H9 (cell line): ENCODE data around the gene BEGAIN. TPM values are rescaled to one million over a fixed set of nuclear protein-coding genes. Genes with fewer than 3 reads are reported as not detected.

Source experiments
- DNase-seq: peaks from one replicate; pipeline ENCODE4 v3.0.0-alpha.2; 2017
- H2AFZ ChIP-seq: one replicate; pipeline ENCODE4 v1.6.1; 2013; ENCODE audit warnings: mild to moderate bottlenecking, low read length, control low read depth, moderate library complexity
- H2AK5ac ChIP-seq: 2 replicates; pipeline ENCODE4 v1.6.1; 2013; ENCODE audit warnings: low read length, control low read depth, mixed read lengths; ENCODE audit not compliant: insufficient read length
- H2BK120ac ChIP-seq: one replicate; pipeline ENCODE4 v1.6.1; 2013; ENCODE audit warnings: low read depth, mild to moderate bottlenecking, low read length, control low read depth, inconsistent platforms; ENCODE audit not compliant: poor library complexity, severe bottlenecking
- H2BK12ac ChIP-seq: 2 replicates; pipeline ENCODE4 v1.6.1; 2013; ENCODE audit warnings: low read length, control low read depth, mixed read lengths, low read depth; ENCODE audit not compliant: insufficient read length
- H2BK15ac ChIP-seq: 2 replicates; pipeline ENCODE4 v1.6.1; 2013; ENCODE audit warnings: low read depth, low read length, control low read depth
- H2BK20ac ChIP-seq: one replicate; pipeline ENCODE4 v1.6.1; 2013; ENCODE audit warnings: low read depth, mild to moderate bottlenecking, low read length, control low read depth, inconsistent platforms; ENCODE audit not compliant: poor library complexity, severe bottlenecking
- H2BK5ac ChIP-seq: 2 replicates; pipeline ENCODE4 v1.6.1; 2013; ENCODE audit warnings: low read length, control low read depth, mixed read lengths; ENCODE audit not compliant: insufficient read length
- H3K14ac ChIP-seq: 2 replicates; pipeline ENCODE4 v1.6.1; 2013; ENCODE audit warnings: low read length, control low read depth; ENCODE audit not compliant: insufficient read depth
- H3K18ac ChIP-seq: 2 replicates; pipeline ENCODE4 v1.6.1; 2013; ENCODE audit warnings: low read depth, mild to moderate bottlenecking, mixed read lengths, low read length, control low read depth; ENCODE audit not compliant: insufficient read length
- H3K23ac ChIP-seq: 2 replicates; pipeline ENCODE4 v1.6.1; 2013; ENCODE audit warnings: low read length, control low read depth, mixed read lengths, low read depth; ENCODE audit not compliant: insufficient read length
- H3K23me2 ChIP-seq: 2 replicates; pipeline ENCODE4 v1.6.1; 2013; ENCODE audit warnings: low read depth, mild to moderate bottlenecking, mixed read lengths, low read length, control low read depth; ENCODE audit not compliant: insufficient read length, poor library complexity, severe bottlenecking
- H3K27ac ChIP-seq: 2 replicates; pipeline ENCODE4 v1.5.1; 2013; ENCODE audit warnings: low read length, control low read depth, mixed read lengths, low read depth; ENCODE audit not compliant: insufficient read length
- H3K27me3 ChIP-seq: 2 replicates; pipeline ENCODE4 v1.6.1; 2013; ENCODE audit warnings: low read length, control low read depth, inconsistent platforms; ENCODE audit not compliant: insufficient read depth
- H3K4ac ChIP-seq: 2 replicates; pipeline ENCODE4 v1.6.1; 2013; ENCODE audit warnings: low read depth, mild to moderate bottlenecking, control low read depth, inconsistent platforms, low read length, moderate library complexity
- H3K4me1 ChIP-seq: 2 replicates; pipeline ENCODE4 v1.6.1; 2013; ENCODE audit warnings: low read length, control low read depth, inconsistent platforms; ENCODE audit not compliant: insufficient read depth
- H3K4me2 ChIP-seq: 2 replicates; pipeline ENCODE4 v1.6.1; 2013; ENCODE audit warnings: low read length, control low read depth, mixed read lengths; ENCODE audit not compliant: insufficient read length, insufficient read depth
- H3K56ac ChIP-seq: 2 replicates; pipeline ENCODE4 v1.6.1; 2013; ENCODE audit warnings: low read depth, mild to moderate bottlenecking, mixed read lengths, low read length, control low read depth; ENCODE audit not compliant: insufficient read length
- H3K79me1 ChIP-seq: 2 replicates; pipeline ENCODE4 v1.6.1; 2013; ENCODE audit warnings: low read depth, mild to moderate bottlenecking, moderate library complexity, low read length, control low read depth, inconsistent platforms; ENCODE audit not compliant: insufficient read depth, poor library complexity, severe bottlenecking
- H3K79me2 ChIP-seq: 2 replicates; pipeline ENCODE4 v1.6.1; 2013; ENCODE audit warnings: low read length, control low read depth, inconsistent platforms; ENCODE audit not compliant: insufficient read depth
- H3K9ac ChIP-seq: 2 replicates; pipeline ENCODE4 v1.6.1; 2013; ENCODE audit warnings: low read length, control low read depth, mixed read lengths; ENCODE audit not compliant: insufficient read length; ENCODE audit errors: extremely low read depth
- H3K9me3 ChIP-seq: one replicate; pipeline ENCODE4 v1.6.1; 2013; ENCODE audit warnings: low read depth, low read length, inconsistent platforms; ENCODE audit not compliant: control insufficient read depth
- H3T11ph ChIP-seq: one replicate; pipeline ENCODE4 v1.6.1; 2013; ENCODE audit warnings: mild to moderate bottlenecking, low read length, control low read depth, inconsistent platforms
- H4K20me1 ChIP-seq: one replicate; pipeline ENCODE4 v1.6.1; 2013; ENCODE audit not compliant: control insufficient read depth, insufficient read length, insufficient read depth
- H4K5ac ChIP-seq: 2 replicates; pipeline ENCODE4 v1.6.1; 2013; ENCODE audit warnings: low read depth, mild to moderate bottlenecking, mixed read lengths, low read length, control low read depth; ENCODE audit not compliant: insufficient read length
- H4K8ac ChIP-seq: replicated peaks from 2 replicates; pipeline ENCODE4 v1.6.1; 2013; ENCODE audit warnings: low read length, control low read depth, mixed read lengths, low read depth; ENCODE audit not compliant: insufficient read length
- H4K91ac ChIP-seq: 2 replicates; pipeline ENCODE4 v1.6.1; 2013; ENCODE audit warnings: low read depth, mild to moderate bottlenecking, moderate library complexity, mixed read lengths, low read length, control low read depth; ENCODE audit not compliant: insufficient read length
- H3K27ac Mint-ChIP-seq, 3 experiments: 2 replicates in 2 of 3; 3 replicates in 1 of 3; pipeline ENCODE4 v1.8.0; 2020 to 2021; ENCODE audit warnings: mixed read lengths in 3 of 3, mild to moderate bottlenecking in 1 of 3, moderate library complexity in 1 of 3
- H3K27me3 Mint-ChIP-seq: 2 replicates; pipeline ENCODE4 v1.8.0; 2021; ENCODE audit warnings: low read depth, mild to moderate bottlenecking, moderate library complexity, mixed read lengths
- H3K36me3 Mint-ChIP-seq, 3 experiments: 2 replicates in 2 of 3; 3 replicates in 1 of 3; pipeline ENCODE4 v1.8.0; 2020 to 2021; ENCODE audit warnings: low read depth in 3 of 3, mixed read lengths in 3 of 3; ENCODE audit not compliant: insufficient read depth in 1 of 3
- H3K4me1 Mint-ChIP-seq, 2 experiments: 2 replicates each; pipeline ENCODE4 v1.8.0; 2020; ENCODE audit warnings: mixed read lengths in 2 of 2
- H3K4me3 Mint-ChIP-seq, 2 experiments: 2 replicates in 1 of 2; 3 replicates in 1 of 2; pipeline ENCODE4 v1.8.0; 2020 to 2021; ENCODE audit warnings: mild to moderate bottlenecking in 2 of 2, mixed read lengths in 2 of 2, moderate library complexity in 1 of 2
- H3K9me3 Mint-ChIP-seq, 2 experiments: 2 replicates in 1 of 2; 3 replicates in 1 of 2; pipeline ENCODE4 v1.8.0; 2020; ENCODE audit warnings: mild to moderate bottlenecking in 2 of 2, mixed read lengths in 2 of 2, moderate library complexity in 1 of 2
- CTCF ChIP-seq: fragments of 200-600 bp; sonication (generic); conservative IDR thresholded peaks from 3 replicates; pipeline ENCODE4 v1.8.0; 2021; ENCODE audit warnings: antibody characterized with exemption, mild to moderate bottlenecking
- WGBS: extraction: QIAGEN DNeasy Blood & Tissue Kit; methylation state at CpG from one replicate; pipeline ENCODE4 v1.1.7; 2013; ENCODE audit warnings: missing lambda C conversion rate, low lambda C conversion rate, mixed read lengths; ENCODE audit not compliant: insufficient read length; ENCODE audit errors: extremely low coverage; 5-methylcytosine and 5-hydroxymethylcytosine counted together
- total RNA-seq: library from RNA; stranded (reverse); gene quantifications from 2 replicates; pipeline ENCODE4 v1.2.1, GENCODE V29; 2021

Gene BEGAIN
- total RNA-seq, 1 experiment from 2014 or later: 2.6 TPM

GRCh38 chr14:100539003-100539660, 48.1 kb downstream of the BEGAIN start:
- H3K4me2 ChIP-seq: no peak overlapping the region
- H3K18ac ChIP-seq: no peak overlapping the region
- H3K23me2 ChIP-seq: no peaks in the 10 kb centered on the region
- H3K23ac ChIP-seq: no peak overlapping the region
- no peak overlapping the region for H2BK120ac ChIP-seq
- no peak overlapping the region for H2BK15ac ChIP-seq
- no peak overlapping the region for H4K5ac ChIP-seq
- no peak overlapping the region for H4K8ac ChIP-seq
- H3K14ac ChIP-seq: no peak overlapping the region
- H3T11ph ChIP-seq: no peak overlapping the region
- H2BK12ac ChIP-seq: no peak overlapping the region
- no peak for DNase-seq
- no peak overlapping the region for H4K91ac ChIP-seq
- H4K20me1 ChIP-seq: no peaks in the 10 kb centered on the region
- TF ChIP-seq CTCF: no peak
- H3K79me1 ChIP-seq: no peaks in the 10 kb centered on the region
- Mint-ChIP-seq H3K9me3 (no peaks in the 10 kb centered on the region), H3K27ac (no peak overlapping the region), H3K4me3 (no peak overlapping the region), H3K36me3 (no peaks in the 10 kb centered on the region), H3K27me3 (peaks cover 1% of the 10 kb centered on the region; the same call in 1 of the 2 replicates), H3K4me1 (peaks cover 7 to 15% of the 10 kb centered on the region in 2 experiments)
- no peak overlapping the region for H3K56ac ChIP-seq
- no peak overlapping the region for H2AK5ac ChIP-seq
- no peak overlapping the region for H3K27ac ChIP-seq
- no peaks in the 10 kb centered on the region for H3K9me3 ChIP-seq
- H3K79me2 ChIP-seq: no peaks in the 10 kb centered on the region
- H3K9ac ChIP-seq: no peak overlapping the region
- H3K27me3 ChIP-seq: no peaks in the 10 kb centered on the region
- H2AFZ ChIP-seq: no peak overlapping the region
- WGBS: no CpG with 5 or more reads among the region's 42 CpGs
- no peak overlapping the region for H2BK5ac ChIP-seq
- no peaks in the 10 kb centered on the region for H3K4me1 ChIP-seq
- no peak overlapping the region for H3K4ac ChIP-seq
- no peak overlapping the region for H2BK20ac ChIP-seq
